HG03280 (cell line): ENCODE data around the gene STX1A.

ENCODE experiments used
- ATAC-seq: cut with Tn5 transposase; IDR thresholded peaks from one replicate; pipeline ENCODE4 v1.9.1; 2021; ENCODE audit warnings: mild to moderate bottlenecking, moderate library complexity; ENCODE audit not compliant: unreplicated experiment

Gene STX1A

DNA sequence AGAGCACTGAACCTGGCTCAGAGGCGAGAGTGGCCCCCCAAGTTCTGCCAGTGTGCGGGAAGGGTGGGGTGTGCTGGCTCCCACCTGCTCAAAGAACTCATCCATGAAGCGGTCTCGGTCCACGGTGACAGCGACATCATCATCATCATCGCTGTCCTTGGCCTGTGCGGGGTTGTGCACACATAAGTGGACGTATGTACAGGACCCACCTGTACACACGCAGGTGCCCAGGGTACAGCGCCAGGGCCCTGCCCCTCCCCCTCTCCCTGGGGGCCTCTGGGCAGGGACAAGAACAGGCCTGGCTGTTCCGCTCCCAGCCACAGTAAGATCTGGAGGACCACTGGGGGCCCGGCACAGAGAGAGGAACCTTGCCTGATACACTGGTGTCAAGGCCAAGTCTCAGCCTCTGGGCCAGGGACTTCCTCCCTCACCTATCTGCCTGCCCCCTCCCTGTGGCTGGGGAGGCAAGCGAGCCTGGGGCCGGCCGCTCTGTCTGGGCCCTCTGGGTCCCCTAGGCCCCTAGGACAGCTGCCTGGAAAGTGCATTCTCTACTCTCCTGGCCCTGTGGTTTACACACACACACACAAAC, 10.4 kb downstream of the STX1A start:
- ATAC-seq, result no peak

- no peak for ATAC-seq
Observed at GRCh38 chr7:73707045-73707631, 12.3 kb downstream of the STX1A start.

DNA sequence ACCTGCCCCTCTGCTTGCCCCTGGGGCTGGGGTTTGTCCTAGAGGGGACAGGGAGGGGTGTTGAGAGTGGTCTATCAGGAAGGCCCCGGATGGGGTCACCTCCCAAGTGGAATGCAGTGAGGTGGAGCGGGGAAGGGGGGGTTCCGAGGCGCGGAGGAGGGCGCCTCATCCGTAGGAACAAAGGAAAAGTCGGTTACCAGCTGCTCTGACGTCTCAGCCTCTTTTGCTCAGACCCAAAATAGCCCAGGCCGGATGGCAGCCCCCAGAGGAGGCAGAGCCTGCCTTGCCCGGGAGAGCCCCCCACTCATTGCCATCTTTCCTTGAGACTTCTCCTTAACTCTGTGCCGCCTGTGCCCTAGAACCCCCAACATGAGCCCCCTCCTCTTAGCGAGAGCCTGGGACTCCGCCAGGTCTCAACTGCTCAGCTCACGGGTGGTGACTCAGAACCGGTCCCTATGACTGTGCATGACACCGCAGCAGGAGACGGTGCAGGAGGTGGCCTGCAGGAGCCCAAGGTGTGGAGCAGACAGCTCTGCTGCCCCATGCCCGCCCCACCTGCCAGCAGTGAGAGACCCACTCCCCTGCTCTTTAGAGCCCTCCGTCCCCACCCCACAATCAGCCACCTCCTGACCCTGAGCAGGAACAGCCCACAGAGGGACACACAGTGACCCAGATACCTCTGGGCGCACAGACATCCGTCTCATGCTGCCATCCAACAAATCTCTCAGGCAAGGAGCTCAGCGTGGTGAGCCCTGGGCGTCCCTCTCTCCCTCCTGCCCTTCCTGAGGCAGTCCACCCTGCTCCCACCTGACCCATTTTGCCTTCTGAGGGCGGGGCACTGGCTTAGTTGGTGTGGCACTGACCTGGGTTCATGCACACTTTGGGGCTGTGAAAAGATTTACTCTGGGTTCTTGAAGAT, 13.1 kb downstream of the STX1A start:
- ATAC-seq, result no peak

DNA sequence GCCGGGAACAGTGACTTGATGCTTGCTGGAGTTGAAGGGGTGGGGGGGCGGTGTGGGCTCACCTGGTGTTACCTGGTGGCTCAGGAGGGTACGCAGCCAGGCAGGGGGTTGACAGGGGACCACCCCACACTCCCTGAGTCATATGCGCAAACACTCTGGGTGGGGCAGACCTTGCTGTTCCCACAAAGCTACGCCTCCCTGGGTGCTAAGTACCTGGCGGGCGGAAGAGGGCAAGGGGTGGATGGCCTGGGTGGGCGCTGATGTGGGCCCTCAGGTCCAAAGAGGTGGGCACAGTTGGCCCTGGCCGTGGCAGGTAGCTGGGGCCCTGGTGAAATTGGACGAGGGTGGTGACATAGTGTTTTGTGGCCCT, 13.9 kb downstream of the STX1A start:
- no peak for ATAC-seq

- ATAC-seq, result no peak
Observed at GRCh38 chr7:73704640-73705550, 14.6 kb downstream of the STX1A start.

DNA sequence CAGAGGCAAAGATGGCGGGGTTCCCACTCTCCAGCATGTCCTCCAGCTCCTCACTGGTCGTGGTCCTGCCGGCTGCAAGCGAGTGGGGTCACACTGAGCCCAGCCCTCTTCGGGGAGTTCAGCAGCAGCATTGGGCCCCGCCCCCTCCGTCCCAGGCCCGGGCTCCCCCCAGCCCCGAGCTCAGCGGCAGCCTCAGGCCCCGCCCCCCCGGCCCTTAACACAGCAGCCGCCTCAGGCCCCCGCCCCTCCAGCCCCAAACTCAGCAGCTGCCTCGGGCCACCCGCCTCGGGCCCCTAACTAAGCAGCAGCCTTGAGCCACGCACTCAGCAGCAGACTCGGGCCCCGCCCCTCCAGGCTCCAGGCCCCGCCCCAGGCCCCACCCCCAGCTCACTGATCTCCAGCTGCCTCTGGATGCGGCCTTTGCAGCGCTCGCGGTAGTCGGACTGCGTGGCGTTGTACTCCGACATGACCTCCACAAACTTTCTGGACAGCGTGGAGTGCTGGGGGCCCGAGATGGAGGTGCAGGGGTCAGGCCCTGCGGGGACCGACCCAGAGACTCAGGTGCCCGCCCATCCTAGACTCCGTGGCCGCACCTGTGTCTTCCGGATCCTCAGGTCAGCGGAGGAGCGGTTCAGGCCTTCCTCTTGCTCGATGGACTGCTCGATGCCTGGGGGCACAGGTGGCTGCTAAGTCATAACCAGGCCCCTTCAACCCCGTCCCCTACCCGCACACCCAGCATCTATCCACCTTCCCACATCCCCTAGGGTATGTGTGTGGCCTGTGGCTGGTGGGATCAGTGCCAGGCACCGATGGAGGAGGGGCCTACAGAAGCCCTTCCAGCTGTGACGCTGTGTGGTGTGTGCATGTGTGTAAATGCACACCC, 15.5 kb downstream of the STX1A start:
- no peak for ATAC-seq

DNA sequence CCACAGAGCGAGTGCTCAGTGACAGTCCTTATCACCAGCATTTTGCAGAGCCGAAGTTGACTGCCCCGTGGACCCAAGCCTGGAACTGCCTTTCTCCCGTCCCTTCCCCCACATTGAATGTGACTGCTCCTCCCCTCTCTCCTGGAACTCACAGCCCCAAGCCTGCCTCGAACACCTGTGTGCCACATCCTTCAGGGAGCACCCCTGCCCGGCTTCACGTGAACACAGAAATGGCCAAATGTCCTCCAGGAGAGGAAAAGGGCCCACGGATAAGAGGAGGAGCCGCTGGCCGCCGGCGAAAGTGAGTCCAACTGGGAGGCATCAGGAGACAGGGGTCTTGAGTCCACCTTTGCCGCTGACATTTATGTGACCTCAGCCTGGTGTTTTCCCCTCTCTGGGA, 16.2 kb downstream of the STX1A start:
- ATAC-seq, result no peak

GRCh38 chr7:73702665-73703064, 16.8 kb downstream of the STX1A start:
- ATAC-seq, result no peak

DNA sequence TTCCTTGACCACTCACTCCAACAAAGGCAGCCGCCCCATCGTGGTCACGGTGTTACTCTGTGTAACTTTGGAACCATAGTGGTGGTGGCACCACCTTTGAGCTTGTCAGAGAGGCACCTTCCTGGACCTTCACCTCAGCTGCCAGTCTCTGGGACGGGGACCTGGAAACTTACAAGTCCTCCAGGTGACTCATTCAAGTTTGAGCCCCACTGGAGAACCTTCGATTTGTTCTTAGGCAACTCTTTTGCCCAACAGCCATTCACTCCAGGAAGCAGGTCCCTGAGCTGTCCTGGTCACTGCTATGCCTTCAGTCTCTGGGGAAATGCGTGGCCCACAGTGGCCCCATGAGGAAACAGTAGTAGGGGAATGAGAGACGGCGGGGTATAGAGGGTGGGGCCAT, 17.2 kb downstream of the STX1A start:
- no peak for ATAC-seq

DNA sequence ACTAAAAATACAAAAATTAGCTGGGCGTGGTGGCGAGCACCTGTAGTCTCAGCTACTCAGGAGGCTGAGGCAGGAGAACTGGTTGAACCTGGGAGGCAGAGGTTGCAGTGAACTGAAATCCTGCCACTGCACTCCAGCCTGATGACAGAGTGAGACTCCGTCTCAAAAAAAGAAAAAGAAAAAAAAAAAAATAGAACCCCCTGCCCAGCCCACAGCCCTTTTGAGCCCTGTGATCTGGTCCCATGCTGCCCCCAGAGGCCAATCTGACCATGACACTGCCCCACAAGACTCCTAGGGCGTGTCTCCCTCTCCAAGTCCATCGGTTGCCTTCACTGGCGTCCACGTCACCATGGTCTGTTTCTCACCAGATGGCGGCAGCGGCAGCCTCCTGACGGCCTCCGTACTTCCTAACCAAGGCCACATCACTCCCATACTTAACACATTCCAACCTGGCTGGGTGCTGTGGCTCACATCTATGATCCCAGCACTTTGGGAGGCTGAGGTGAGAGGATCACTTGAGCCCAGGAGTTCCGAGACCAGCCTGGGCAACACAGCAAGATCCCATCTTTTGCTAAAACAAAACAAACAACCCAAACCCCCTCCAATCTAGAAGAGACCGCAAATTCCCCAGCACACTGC, 18.0 kb downstream of the STX1A start:
- ATAC-seq, result no peak

DNA sequence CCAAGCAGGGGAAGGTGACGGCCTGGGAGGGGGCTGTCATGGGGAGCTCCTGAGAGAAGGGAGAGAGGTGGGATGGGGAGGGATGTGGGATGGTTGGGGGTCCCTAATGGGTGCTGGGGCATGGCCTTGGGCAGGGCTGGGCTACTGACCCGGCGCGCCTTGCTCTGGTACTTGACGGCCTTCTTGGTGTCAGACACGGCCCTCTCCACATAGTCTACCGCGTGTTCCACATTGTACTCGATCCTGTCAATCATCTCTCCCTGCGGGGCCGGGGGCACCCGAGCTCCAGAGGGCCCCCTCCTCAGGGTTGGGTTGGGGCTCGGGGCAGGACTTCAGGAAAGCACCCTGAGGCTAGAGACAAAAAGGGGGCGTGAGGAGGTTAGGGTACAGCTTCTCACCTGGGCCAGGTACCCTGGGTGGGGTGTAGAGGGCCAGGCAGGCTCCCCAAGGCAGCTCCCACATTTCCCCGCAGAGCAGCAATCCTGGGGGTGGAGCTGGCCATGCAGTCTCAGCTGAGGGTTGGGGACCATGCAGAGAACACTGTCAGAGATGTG, 18.8 kb downstream of the STX1A start:
- ATAC-seq, result no peak

DNA sequence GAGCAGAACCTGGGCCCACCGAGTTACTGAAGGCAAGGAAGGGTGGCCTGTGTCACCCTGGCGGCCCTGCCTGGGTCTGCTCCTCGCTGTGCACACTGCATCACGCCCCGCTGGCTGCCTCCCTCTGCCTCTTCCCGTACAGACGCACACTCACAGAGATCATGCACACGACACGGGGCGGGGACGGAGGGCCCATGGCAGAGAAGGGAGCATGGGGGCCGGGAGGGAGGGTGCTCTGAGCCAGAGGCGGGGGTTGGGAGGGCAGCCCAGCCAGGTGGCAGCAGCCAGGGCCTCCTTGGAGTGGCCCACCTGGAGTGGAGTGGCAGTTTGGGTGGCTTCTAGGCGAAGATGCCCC, 19.4 kb downstream of the STX1A start:
- no peak for ATAC-seq

- ATAC-seq, result no peak
Observed at GRCh38 chr7:73699370-73700068, 19.9 kb downstream of the STX1A start.

DNA sequence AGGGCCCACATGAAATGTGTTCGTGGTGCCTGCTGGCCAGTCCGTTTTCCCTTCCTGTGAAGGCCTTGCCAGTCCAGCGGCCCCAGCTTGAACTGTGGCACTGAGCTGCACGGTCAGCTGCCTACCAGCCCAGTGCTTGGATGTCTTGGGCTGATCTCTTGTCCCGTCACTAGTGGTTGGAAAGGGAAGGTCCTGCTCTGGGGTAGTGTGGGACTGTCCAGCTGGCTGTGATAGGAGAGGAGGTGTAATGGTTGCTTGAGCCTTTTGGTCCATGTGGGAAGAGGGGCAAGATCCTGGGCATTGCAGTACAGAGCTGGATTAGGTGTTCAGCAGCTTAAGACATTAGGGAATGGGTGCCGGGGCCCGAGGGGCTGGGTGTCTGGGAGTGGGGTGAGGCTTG, 21.1 kb downstream of the STX1A start:
- ATAC-seq, result no peak

GRCh38 chr7:73696372-73696771, 23.1 kb downstream of the STX1A start:
- no peak for ATAC-seq

DNA sequence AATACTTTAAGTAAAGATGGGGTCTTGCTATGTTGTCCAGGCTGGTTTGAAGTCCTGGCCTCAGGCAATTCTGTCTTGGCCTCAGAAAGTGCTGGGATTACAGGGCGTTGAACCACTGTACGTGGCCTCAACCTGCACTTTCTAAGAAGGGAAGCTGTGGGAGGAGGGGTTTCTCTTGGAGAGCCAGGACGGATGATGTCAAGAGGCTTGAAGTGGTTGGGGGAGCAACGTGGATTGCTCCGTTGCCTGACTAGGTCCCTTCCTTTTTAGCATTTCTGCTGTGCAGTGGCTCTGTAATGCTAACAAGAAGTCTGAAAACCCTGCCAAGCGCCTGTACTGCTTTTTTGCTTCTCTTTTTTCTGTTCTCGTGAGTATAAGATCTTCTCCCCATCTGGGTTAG, 28.8 kb downstream of the STX1A start:
- ATAC-seq, result no peak

GRCh38 chr7:73688288-73688687, 31.2 kb downstream of the STX1A start:
- ATAC-seq, result no peak

DNA sequence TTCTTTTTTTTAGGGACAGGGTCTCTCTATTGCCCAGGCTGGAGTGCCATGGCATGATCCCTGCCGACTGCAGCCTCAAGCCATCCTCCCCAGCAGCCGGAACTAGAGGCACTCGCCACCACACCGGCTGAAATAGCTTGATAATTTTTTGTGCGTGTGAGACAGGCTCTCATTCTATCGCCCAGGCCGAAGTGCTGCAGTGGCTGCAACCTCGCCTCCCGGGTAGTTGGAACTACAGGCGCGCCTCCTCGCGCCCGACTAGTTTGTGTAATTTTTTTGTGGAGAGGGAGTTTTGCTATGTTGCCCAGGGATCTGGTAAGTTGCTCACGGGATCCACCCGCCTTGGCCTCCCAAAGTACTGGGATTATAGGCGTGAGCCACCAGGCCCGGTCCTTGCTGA, 34.2 kb downstream of the STX1A start:
- ATAC-seq, result no peak
